Adrenal gland (tissue), 5 donors: ENCODE data around the gene RPS10.

Source experiments
- POLR2A ChIP-seq, 2 donors: fragments of 450-650 bp; IDR thresholded peaks; one replicate each; pipeline ENCODE4 v1.6.1; 2017; ENCODE audit warnings: antibody characterized with exemption in 2 of 2, mild to moderate bottlenecking in 2 of 2, moderate library complexity in 1 of 2
- TF ChIP-seq, protein P1 (sequence below), 6 experiments: fragments of 450-650 bp in 4 of 6; fragments of 200-600 bp in 2 of 6; sonication (generic) in 1 of 6; IDR thresholded peaks; 1 replicate in 5 of 6; 2 replicates in 1 of 6; pipeline versions ENCODE4 v1.5.1 to v1.8.0; 2016 to 2021; ENCODE audit warnings: antibody characterized with exemption in 6 of 6, mild to moderate bottlenecking in 2 of 6, moderate library complexity in 1 of 6
- donor health status: DM: no; HTN: no; CAD: no.

DNA sequence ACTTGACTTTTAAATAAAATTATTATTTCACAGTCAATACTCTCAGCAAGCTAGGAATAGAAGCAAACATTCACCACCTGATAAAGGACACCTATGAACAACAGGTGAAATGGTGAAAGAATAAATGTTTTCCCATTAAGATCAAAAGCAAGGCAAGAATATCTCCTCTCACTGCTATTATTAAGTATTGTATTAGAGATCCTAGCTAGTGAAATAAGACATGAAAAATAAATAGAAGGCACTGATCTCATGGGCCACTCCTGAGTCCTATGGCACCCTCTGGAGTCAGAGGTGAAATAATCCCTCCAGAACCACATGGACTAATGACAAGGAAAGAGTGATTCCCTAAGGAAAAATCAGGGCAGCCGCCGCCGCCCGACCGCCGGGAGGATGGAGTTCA, 29.4 kb downstream of the RPS10 start:
- TF ChIP-seq, protein P1, sequence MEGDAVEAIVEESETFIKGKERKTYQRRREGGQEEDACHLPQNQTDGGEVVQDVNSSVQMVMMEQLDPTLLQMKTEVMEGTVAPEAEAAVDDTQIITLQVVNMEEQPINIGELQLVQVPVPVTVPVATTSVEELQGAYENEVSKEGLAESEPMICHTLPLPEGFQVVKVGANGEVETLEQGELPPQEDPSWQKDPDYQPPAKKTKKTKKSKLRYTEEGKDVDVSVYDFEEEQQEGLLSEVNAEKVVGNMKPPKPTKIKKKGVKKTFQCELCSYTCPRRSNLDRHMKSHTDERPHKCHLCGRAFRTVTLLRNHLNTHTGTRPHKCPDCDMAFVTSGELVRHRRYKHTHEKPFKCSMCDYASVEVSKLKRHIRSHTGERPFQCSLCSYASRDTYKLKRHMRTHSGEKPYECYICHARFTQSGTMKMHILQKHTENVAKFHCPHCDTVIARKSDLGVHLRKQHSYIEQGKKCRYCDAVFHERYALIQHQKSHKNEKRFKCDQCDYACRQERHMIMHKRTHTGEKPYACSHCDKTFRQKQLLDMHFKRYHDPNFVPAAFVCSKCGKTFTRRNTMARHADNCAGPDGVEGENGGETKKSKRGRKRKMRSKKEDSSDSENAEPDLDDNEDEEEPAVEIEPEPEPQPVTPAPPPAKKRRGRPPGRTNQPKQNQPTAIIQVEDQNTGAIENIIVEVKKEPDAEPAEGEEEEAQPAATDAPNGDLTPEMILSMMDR (IDR thresholded peaks at IDR 0.05), result no peak
- no peak for TF ChIP-seq POLR2A (IDR thresholded peaks at IDR 0.05)
